ENCODE results near the gene PDK4. TPM values are rescaled to one million over a fixed set of nuclear protein-coding genes. Genes with fewer than 3 reads are reported as not detected.

PDK4 gene
- total and polyA plus RNA-seq, 2 of the 13 experiments (the other 11 are each of a cell fraction or from before 2014, with no cell fraction given) = 0.04 TPM; not detected in 1

DNA sequence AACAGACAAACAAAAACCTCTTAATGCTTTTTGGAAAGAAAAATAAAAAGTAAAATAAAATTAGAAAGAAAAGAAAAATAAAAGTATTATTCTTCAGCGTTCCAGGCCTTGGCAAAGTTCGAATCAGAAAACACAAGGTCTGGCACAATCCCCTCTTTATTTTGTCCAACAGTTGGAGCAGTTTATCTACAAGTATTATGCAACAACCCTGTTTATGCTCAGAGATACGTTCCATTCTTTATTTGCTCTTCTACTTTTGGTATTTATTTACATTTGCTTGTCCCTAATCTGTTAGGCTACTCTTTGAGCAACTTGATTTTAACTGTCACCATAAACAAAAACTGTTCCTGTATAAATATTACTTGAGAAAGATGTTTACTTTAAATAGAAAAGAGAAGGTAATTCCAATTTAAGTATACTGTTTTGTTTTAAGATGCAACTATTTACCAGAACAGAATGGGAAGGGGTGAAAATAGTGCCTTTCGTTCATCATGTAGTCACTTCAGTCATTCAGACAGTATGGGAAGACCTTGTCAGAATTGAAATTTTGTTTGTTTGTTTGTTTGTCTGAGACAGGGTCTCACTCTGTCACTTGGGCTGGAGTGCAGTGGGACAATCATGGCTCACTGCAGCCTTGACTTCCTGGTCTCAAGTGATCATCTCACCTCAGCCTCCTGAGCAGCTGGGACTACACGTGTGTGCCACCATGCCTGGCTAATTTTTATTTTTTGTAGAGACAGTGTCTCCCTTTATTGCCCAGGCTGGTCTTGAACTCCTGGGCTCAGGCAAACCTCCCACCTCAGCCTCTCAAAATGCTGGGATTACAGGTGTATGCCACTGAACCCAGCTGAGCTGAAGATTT, 5.7 kb downstream of the PDK4 start (continued):
- TF ChIP-seq, protein P1, sequence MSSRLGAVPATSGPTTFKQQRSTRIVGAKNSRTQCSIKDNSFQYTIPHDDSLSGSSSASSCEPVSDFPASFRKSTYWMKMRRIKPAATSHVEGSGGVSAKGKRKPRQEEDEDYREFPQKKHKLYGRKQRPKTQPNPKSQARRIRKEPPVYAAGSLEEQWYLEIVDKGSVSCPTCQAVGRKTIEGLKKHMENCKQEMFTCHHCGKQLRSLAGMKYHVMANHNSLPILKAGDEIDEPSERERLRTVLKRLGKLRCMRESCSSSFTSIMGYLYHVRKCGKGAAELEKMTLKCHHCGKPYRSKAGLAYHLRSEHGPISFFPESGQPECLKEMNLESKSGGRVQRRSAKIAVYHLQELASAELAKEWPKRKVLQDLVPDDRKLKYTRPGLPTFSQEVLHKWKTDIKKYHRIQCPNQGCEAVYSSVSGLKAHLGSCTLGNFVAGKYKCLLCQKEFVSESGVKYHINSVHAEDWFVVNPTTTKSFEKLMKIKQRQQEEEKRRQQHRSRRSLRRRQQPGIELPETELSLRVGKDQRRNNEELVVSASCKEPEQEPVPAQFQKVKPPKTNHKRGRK (CRISPR knock-in tag; IDR thresholded peaks at IDR 0.05) = no peak
- TF ChIP-seq NR3C1 (CRISPR knock-in tag; IDR thresholded peaks at IDR 0.05) = no peak
- TF ChIP-seq IKZF4 (CRISPR knock-in tag; IDR thresholded peaks at IDR 0.05; ENCODE audit: borderline replicate concordance, low read depth, not compliant biosample characterization) = no peak
- no peak for TF ChIP-seq ZBED4 (CRISPR knock-in tag; IDR thresholded peaks at IDR 0.05; ENCODE audit: borderline replicate concordance)
- no peak for TF ChIP-seq EZH2 (conservative IDR thresholded peaks at IDR 0.05; ENCODE audit: low read depth, low read length)
- no peak for TF ChIP-seq SUZ12 (IDR thresholded peaks at IDR 0.05; ENCODE audit: low read depth, low read length)
- peak; percentile 81 for TF ChIP-seq HDAC1 (CRISPR knock-in tag; IDR thresholded peaks at IDR 0.05)
- no peak for TF ChIP-seq MXD1 (CRISPR knock-in tag; IDR thresholded peaks at IDR 0.05)
- TF ChIP-seq NFE2 (CRISPR knock-in tag; IDR thresholded peaks at IDR 0.05) = no peak
- TF ChIP-seq, protein P2, sequence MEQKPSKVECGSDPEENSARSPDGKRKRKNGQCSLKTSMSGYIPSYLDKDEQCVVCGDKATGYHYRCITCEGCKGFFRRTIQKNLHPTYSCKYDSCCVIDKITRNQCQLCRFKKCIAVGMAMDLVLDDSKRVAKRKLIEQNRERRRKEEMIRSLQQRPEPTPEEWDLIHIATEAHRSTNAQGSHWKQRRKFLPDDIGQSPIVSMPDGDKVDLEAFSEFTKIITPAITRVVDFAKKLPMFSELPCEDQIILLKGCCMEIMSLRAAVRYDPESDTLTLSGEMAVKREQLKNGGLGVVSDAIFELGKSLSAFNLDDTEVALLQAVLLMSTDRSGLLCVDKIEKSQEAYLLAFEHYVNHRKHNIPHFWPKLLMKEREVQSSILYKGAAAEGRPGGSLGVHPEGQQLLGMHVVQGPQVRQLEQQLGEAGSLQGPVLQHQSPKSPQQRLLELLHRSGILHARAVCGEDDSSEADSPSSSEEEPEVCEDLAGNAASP (CRISPR knock-in tag; IDR thresholded peaks at IDR 0.05; ENCODE audit: borderline replicate concordance) = peak; percentile 82; the same call in 1 of the 2 replicates
- TF ChIP-seq SMARCE1 (IDR thresholded peaks at IDR 0.05; ENCODE audit: borderline replicate concordance) = no peak
- TF ChIP-seq, protein P3, sequence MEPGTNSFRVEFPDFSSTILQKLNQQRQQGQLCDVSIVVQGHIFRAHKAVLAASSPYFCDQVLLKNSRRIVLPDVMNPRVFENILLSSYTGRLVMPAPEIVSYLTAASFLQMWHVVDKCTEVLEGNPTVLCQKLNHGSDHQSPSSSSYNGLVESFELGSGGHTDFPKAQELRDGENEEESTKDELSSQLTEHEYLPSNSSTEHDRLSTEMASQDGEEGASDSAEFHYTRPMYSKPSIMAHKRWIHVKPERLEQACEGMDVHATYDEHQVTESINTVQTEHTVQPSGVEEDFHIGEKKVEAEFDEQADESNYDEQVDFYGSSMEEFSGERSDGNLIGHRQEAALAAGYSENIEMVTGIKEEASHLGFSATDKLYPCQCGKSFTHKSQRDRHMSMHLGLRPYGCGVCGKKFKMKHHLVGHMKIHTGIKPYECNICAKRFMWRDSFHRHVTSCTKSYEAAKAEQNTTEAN (CRISPR knock-in tag; conservative IDR thresholded peaks at IDR 0.05) = 0 out of 2 replicates have a peak, but pooled peaks have one; percentile 30
- TF ChIP-seq NBN (conservative IDR thresholded peaks at IDR 0.05) = no peak
- no peak for TF ChIP-seq EHMT2 (IDR thresholded peaks at IDR 0.05; ENCODE audit: borderline replicate concordance, low read depth, low read length)
- no peak for TF ChIP-seq ZNF263 (CRISPR knock-in tag; IDR thresholded peaks at IDR 0.05)
- peak; percentile 57 for TF ChIP-seq HNF4A (CRISPR knock-in tag; IDR thresholded peaks at IDR 0.05)
- no peak for TF ChIP-seq FUBP1 (CRISPR knock-in tag; IDR thresholded peaks at IDR 0.05; ENCODE audit: borderline replicate concordance)
- TF ChIP-seq ZFY (CRISPR knock-in tag; IDR thresholded peaks at IDR 0.05) = no peak
